HUES6 (cell line): ENCODE data around the gene PKD1.

Experiments used
- H3K27ac ChIP-seq: 2 replicates; pipeline ENCODE4 v1.7.0; 2013; ENCODE audit warnings: low read depth, mild to moderate bottlenecking, low read length, inconsistent platforms
- H3K27me3 ChIP-seq: 2 replicates; pipeline ENCODE4 v1.6.1; 2013; ENCODE audit warnings: low read length; ENCODE audit not compliant: control insufficient read depth, insufficient read depth
- H3K36me3 ChIP-seq: 2 replicates; pipeline ENCODE4 v1.6.1; 2013; ENCODE audit warnings: low read length; ENCODE audit not compliant: control insufficient read depth, insufficient read depth
- H3K4me1 ChIP-seq: 2 replicates; pipeline ENCODE4 v1.6.1; 2013; ENCODE audit warnings: low read length; ENCODE audit not compliant: control insufficient read depth, insufficient read depth
- H3K4me3 ChIP-seq: 2 replicates; pipeline ENCODE4 v1.5.1; 2013; ENCODE audit warnings: low read depth, low read length
- H3K9ac ChIP-seq: one replicate; pipeline ENCODE4 v1.6.1; 2013; ENCODE audit warnings: mild to moderate bottlenecking, low read length
- H3K9me3 ChIP-seq: 2 replicates; pipeline ENCODE4 v1.6.1; 2013; ENCODE audit warnings: low read depth, low read length; ENCODE audit not compliant: control insufficient read depth, insufficient read depth

The PKD1 gene

DNA sequence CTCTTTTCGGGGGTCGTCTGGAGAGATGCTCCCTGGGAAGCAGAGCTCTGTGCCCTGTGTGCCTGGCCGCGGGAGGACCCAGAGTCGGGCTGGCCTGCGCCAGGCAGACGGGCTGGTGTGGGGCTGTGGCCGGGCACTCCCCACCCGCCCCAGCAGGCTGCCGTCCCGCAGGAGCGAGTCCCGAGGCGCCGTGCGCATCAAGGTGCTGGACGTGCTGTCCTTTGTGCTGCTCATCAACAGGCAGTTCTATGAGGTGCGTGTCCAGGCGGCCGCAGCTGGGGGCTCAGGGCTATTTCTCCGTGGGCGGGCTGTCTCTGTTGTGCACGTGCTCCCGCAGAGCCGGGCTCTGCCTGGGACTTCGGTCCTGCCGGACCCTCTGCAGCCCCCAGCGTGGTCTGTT is 72.9 kb downstream of the PKD1 start:
- Histone ChIP-seq H3K4me1 (no peaks in the 10 kb centered on the region), H3K36me3 (peaks cover 70% of the 10 kb centered on the region)

DNA sequence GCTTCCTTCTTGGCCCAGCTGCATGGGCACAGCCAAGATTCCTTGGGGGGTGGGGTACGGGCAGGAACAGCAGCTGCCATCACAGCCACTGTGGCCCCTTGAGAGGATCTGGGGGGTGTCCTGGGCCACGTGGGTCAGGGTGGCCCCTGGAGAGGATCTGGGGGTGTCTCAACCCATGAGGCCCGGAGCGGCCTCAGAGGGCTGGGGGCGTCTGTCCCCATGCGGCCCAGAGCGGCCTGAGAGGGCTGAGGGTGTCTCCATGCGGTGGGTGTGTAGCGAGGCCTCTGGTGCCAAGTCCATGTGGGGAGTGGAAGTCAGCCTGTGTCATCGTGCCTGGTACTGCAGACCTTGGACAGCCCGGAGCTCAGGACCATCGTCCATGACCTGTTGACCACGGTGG is 74.2 kb downstream of the PKD1 start:
- H3K9ac ChIP-seq: no peak overlapping the region
- H3K36me3 ChIP-seq: peaks cover 73% of the 10 kb centered on the region
- H3K27ac ChIP-seq: no peak overlapping the region
- H3K27me3 ChIP-seq: no peaks in the 10 kb centered on the region
- no peak overlapping the region for H3K4me3 ChIP-seq
- no peaks in the 10 kb centered on the region for H3K9me3 ChIP-seq
- H3K4me1 ChIP-seq: no peaks in the 10 kb centered on the region

More for the DNA sequence above, 72.9 kb downstream of the PKD1 start:
- Histone ChIP-seq H3K9me3 (no peaks in the 10 kb centered on the region), H3K9ac (no peak overlapping the region), H3K27ac (peak overlapping the region; percentile 15; the same call in 1 of the 2 replicates), H3K4me3 (no peak overlapping the region), H3K27me3 (no peaks in the 10 kb centered on the region)

DNA sequence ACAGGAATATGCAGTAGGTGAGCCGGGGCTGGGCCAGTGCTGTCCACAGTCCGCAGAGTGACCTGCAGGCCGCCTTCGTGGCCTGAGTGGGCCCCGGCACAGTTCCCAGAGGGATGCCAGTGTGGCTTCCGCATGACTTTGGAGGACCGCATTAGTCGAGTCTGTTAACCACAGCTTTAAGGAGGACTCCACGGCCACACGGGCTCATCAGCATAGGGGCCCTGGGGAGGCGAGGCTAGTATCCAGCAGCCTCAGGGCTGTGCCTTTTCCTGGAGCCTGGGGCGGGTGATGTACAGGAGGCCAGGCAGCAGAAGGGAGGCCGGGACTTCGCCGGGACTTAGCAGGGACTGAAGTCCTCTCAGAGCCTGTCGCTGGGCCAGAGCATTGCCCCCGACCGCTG is 74.7 kb downstream of the PKD1 start:
- no peaks in the 10 kb centered on the region for H3K27me3 ChIP-seq
- peaks cover 69% of the 10 kb centered on the region for H3K36me3 ChIP-seq
- H3K9ac ChIP-seq: no peak overlapping the region
- no peak overlapping the region for H3K27ac ChIP-seq
- no peak overlapping the region for H3K4me3 ChIP-seq
- H3K4me1 ChIP-seq: no peaks in the 10 kb centered on the region
- no peaks in the 10 kb centered on the region for H3K9me3 ChIP-seq

DNA sequence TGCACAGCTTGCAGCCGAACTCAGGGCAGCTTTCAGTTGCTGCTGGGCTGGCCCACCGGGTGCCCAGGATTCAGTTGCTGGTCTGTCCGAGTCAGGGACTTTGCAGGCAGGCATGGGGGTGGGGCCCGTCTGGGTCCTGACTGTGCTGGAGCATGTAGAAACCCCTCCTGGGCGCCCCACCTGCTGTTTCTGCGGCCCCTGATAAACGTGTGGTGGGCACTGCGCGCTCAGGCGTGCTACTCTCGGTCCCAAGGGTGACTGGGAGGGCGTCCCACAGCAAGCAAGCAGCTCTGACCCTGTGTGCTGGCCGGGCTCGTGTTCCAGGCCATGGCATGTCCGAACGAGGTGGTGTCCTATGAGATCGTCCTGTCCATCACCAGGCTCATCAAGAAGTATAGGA is 75.4 kb downstream of the PKD1 start:
- H3K4me1 ChIP-seq: no peaks in the 10 kb centered on the region
- no peak overlapping the region for H3K9ac ChIP-seq
- H3K27ac ChIP-seq: no peak overlapping the region
- no peak overlapping the region for H3K4me3 ChIP-seq
- H3K27me3 ChIP-seq: no peaks in the 10 kb centered on the region
- H3K36me3 ChIP-seq: peaks cover 64% of the 10 kb centered on the region
- H3K9me3 ChIP-seq: no peaks in the 10 kb centered on the region

DNA sequence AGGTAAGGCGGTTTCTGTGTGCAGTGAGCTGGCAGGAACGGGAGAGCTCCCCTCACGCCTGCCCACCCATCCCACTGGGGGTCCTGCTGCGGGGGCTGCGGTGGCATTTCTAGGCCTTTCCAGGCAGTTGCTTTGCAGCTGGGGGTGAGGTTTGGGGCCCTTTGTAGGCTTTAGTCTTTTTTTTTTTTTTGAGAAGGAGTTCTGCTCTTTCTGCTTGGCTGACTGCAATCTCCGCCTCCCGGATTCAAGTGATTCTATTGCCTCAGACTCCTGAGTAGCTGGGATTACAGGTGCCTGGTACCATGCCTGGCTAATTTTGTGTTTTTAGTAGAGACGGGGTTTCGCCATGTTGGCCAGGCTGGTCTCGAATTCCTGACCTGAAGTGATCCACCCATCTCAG is 76.8 kb downstream of the PKD1 start:
- Histone ChIP-seq H3K27ac (no peak overlapping the region), H3K27me3 (no peaks in the 10 kb centered on the region), H3K9ac (no peak overlapping the region), H3K9me3 (no peaks in the 10 kb centered on the region), H3K4me1 (no peaks in the 10 kb centered on the region), H3K4me3 (no peak overlapping the region), H3K36me3 (peaks cover 71% of the 10 kb centered on the region)

DNA sequence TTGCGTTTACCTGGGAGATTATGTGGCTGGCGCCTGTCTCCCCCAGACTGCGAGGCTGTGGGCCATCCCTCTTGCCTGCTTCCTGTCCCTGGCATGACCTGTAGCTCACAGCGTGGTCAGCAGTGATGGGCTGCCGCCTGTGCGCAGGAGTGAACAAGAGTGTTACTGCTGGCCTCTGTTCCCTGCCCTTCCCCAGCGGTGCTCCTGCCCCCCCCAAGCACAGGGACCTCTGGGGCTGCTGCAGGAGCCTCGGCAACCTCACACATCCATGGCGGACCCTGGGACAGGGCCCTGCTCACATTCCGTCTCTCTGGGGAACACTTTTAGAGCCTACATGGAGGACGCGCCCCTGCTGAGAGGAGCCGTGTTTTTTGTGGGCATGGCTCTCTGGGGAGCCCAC is 77.3 kb downstream of the PKD1 start:
- Histone ChIP-seq H3K9me3 (no peaks in the 10 kb centered on the region), H3K36me3 (peaks cover 71% of the 10 kb centered on the region), H3K4me3 (no peak overlapping the region), H3K4me1 (no peaks in the 10 kb centered on the region), H3K27me3 (no peaks in the 10 kb centered on the region), H3K27ac (no peak overlapping the region), H3K9ac (no peak overlapping the region)

DNA sequence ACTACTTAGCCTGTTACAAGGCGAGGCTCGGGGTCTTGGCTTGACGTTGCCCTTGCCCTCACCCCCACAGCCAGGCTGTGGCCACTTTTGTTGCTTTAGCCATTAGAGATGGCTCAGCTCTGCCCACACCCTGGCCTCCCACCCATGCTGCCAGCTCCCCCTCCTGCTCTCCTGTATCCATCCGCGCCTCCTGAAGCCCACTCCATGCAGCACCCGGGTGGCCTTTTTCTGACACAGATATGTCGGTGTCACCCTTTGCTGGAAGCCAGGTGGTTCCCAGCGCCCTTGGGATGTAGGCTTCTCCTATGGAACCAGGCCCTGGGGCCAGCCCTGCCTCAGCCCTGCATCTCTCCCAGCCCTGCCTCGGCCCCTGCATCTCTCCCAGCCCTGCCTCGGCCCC is 78.3 kb downstream of the PKD1 start:
- H3K9me3 ChIP-seq: no peaks in the 10 kb centered on the region
- no peaks in the 10 kb centered on the region for H3K27me3 ChIP-seq
- H3K4me1 ChIP-seq: no peaks in the 10 kb centered on the region
- H3K4me3 ChIP-seq: no peak overlapping the region
- no peak overlapping the region for H3K27ac ChIP-seq
- H3K9ac ChIP-seq: no peak overlapping the region
- H3K36me3 ChIP-seq: peaks cover 72% of the 10 kb centered on the region

DNA sequence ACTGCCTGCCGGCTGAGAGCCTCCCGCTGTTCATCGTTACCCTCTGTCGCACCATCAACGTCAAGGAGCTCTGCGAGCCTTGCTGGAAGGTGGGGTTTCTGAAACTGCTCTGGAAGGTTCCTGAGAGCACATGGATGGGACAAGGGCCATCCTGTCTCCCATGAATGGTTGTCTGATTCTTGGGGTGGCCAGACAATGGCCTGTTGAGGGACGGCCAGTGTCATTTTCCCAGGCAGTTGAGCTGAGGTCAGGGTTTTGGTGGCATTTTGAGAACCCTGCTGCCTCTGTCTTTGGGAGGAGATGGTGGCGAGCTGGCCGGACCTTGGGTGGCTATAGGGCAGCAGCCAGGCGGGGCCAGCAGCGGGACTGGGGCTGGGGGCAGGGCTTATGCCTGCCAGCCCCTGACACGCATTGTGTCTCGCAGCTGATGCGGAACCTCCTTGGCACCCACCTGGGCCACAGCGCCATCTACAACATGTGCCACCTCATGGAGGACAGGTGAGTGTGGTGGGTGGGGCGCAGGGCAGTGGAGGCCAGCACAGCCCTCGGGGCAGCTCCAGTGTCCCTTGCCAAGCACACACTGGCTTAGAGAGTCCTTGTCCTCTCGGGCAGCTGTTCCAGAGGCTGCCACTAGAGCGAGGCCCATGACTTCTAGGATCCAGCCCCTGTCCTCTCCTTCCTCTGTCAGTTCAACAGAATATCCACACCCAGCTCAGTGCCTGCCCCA is 78.9 kb downstream of the PKD1 start:
- H3K36me3 ChIP-seq: peaks cover 73% of the 10 kb centered on the region
- no peak overlapping the region for H3K27ac ChIP-seq
- no peak overlapping the region for H3K4me3 ChIP-seq
- H3K9me3 ChIP-seq: no peaks in the 10 kb centered on the region
- H3K27me3 ChIP-seq: no peaks in the 10 kb centered on the region
- no peaks in the 10 kb centered on the region for H3K4me1 ChIP-seq
- H3K9ac ChIP-seq: no peak overlapping the region

DNA sequence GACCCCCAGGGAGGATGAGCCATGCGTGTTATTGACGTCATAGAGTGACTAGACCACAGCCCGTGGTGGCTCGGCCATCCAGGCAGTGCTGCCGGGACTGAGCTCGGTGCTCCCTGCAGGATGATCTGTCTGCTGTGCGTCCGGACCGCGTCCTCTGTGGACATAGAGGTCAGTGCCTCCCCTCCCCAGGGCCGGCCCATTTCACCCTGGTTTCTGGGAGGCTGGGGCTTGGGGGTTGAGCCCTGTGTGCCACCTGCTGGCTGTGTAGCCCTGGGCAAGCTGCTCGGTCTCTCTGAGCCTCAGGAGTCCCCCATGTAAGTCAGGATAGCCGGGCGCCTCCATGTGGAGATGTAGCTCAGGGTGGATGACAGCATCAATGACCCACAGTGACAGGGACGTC is 79.6 kb downstream of the PKD1 start:
- Histone ChIP-seq H3K9ac (no peak overlapping the region), H3K4me1 (no peaks in the 10 kb centered on the region), H3K36me3 (peaks cover 75% of the 10 kb centered on the region), H3K4me3 (no peak overlapping the region), H3K9me3 (no peaks in the 10 kb centered on the region), H3K27ac (no peak overlapping the region), H3K27me3 (no peaks in the 10 kb centered on the region)

DNA sequence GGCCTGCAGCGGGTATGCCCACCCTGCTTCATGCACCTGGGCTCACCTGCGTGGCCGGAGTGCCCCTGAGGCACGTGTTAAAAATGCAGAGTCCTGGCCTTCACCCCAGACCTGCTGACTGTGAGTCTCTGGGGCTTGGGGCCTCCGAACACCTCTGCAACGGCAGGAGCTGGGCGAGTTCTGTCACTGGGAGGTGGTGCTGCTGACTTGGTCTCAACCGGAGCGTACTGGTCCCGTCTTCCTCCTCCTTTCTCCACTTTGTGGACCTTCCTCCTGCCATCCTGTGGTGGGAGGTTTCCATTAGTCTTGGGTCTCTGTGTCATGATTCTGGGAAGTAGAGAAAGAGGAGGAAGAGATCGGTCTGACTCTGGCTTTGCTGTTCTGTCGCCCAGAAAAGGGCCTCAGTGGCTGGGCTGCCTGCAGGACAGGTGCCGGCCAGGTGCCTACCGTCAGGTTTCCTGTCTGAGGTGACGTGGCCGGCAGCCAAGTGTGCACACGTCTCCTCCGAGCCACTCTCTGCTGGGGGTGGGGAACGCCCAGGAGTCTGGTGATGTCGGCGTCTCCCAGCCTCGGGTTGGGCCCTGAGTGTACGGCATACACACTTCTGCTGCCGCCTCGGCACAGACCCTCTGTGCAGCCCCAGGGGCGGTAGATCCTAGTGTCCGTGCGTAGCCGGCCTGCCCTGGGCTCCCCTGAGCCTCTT is 81.0 kb downstream of the PKD1 start:
- H3K4me1 ChIP-seq: no peaks in the 10 kb centered on the region
- H3K9ac ChIP-seq: peak overlapping the region; percentile 44
- no peak overlapping the region for H3K4me3 ChIP-seq
- peaks cover 71% of the 10 kb centered on the region for H3K36me3 ChIP-seq
- H3K9me3 ChIP-seq: no peaks in the 10 kb centered on the region
- H3K27me3 ChIP-seq: no peaks in the 10 kb centered on the region
- H3K27ac ChIP-seq: no peak overlapping the region

DNA sequence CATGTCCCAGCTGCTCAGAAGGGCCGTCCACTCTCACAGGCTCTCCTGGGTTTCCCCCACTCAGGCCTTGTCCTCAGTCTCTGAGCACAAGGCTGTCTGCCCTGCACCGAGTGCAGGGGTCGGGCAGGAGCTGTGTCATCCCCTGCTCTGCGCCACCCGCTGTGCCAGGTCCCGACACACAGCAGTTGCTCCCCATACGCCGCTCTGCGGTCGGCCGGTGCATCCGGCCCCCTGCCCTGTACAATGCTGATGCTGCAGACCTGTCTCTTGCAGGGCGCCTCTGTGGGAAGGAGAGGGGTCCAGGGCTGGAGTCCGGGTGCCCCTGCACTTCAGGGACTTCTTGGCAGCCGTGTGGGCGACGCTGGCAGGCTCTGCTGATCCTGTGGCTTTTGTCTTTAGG is 81.8 kb downstream of the PKD1 start:
- Histone ChIP-seq H3K9ac (no peak overlapping the region), H3K4me1 (no peaks in the 10 kb centered on the region), H3K36me3 (peaks cover 71% of the 10 kb centered on the region), H3K27ac (no peak overlapping the region), H3K9me3 (no peaks in the 10 kb centered on the region), H3K27me3 (no peaks in the 10 kb centered on the region), H3K4me3 (no peak overlapping the region)
